OCI-LY7 (cell line): ENCODE data around the gene PACSIN2.

ENCODE experiments used
- CTCF ChIP-seq: fragments of 200-600 bp; sonication (generic); conservative IDR thresholded peaks from 2 replicates; pipeline ENCODE4 v1.5.1; 2014; ENCODE audit warnings: mild to moderate bottlenecking, antibody characterized with exemption, low read length, moderate library complexity, mixed read lengths
- EZH2phosphoT487 ChIP-seq: fragments of 200-600 bp; sonication (generic); IDR thresholded peaks from 2 replicates; pipeline ENCODE4 v1.6.1; 2018; ENCODE audit warnings: low read depth, borderline replicate concordance, mild to moderate bottlenecking, mixed run types, antibody characterized with exemption, low read length, moderate library complexity, mixed read lengths

GRCh38 chr22:42881982-42882656, 132.8 kb downstream of the PACSIN2 start:
- TF ChIP-seq CTCF (no peak), EZH2phosphoT487 (no peak)
